Tibial artery (tissue), 4 donors: ENCODE data around the gene GRIK2.

Source experiments
- DNase-seq, 2 donors: peaks; one replicate each; pipeline ENCODE4 v3.0.0-alpha.2; 2019
- H3K27ac ChIP-seq, 2 donors: fragments of 200-600 bp; sonication (generic) in 1 of 2; 1 replicate in 1 of 2; 2 replicates in 1 of 2; pipeline ENCODE4 v1.5.1; 2018 to 2019; ENCODE audit warnings: mild to moderate bottlenecking in 1 of 2
- H3K27me3 ChIP-seq, 2 donors: fragments of 200-600 bp; sonication (generic) in 1 of 2; one replicate each; pipeline versions ENCODE4 v1.5.1 to v1.6.0; 2016 to 2019
- H3K36me3 ChIP-seq, 3 donors: fragments of 200-600 bp; sonication (generic) in 2 of 3; one replicate each; pipeline ENCODE4 v1.5.1; 2016 to 2019; ENCODE audit warnings: mild to moderate bottlenecking in 2 of 3
- H3K4me1 ChIP-seq, 4 donors: fragments of 200-600 bp; sonication (generic) in 2 of 4; 1 replicate in 3 of 4; 2 replicates in 1 of 4; pipeline ENCODE4 v1.5.1; 2016 to 2019
- H3K4me3 ChIP-seq, 2 donors: fragments of 200-600 bp; sonication (generic) in 1 of 2; 1 replicate in 1 of 2; 2 replicates in 1 of 2; pipeline ENCODE4 v1.5.1; 2018 to 2019; ENCODE audit warnings: mild to moderate bottlenecking in 2 of 2
- H3K9me3 ChIP-seq, 3 donors: fragments of 200-600 bp; sonication (generic) in 1 of 3; one replicate each; pipeline ENCODE4 v1.5.1; 2016 to 2019
- CTCF ChIP-seq, 2 experiments: fragments of 200-600 bp in 1 of 2; fragments of 450-650 bp in 1 of 2; IDR thresholded peaks; one replicate each; pipeline ENCODE4 v1.5.1; 2017 to 2019; ENCODE audit warnings: antibody characterized with exemption in 2 of 2, mild to moderate bottlenecking in 1 of 2, moderate library complexity in 1 of 2
- intact Hi-C: fragments of 100-400 bp; cut with DNase I; formaldehyde crosslinking; loops from one replicate; pipeline ENCODE4 v1.15.0; 2023; ENCODE audit warnings: low total_unique reads

Gene GRIK2

GRCh38 chr6:101703311-101703710 is 309.8 kb downstream of the GRIK2 start:
- Histone ChIP-seq H3K4me1 (no peaks in the 10 kb centered on the region), H3K4me3 (no peak overlapping the region), H3K27me3 (no peaks in the 10 kb centered on the region), H3K9me3 (no peaks in the 10 kb centered on the region), H3K36me3 (no peaks in the 10 kb centered on the region), H3K27ac (no peak overlapping the region)
- DNase-seq, result no peak
- TF ChIP-seq CTCF (IDR thresholded peaks at IDR 0.05), result no peak
- intact Hi-C loops, result no loop called here

GRCh38 chr6:101705866-101706265 is 312.4 kb downstream of the GRIK2 start:
- Histone ChIP-seq H3K9me3 (no peaks in the 10 kb centered on the region), H3K4me1 (no peaks in the 10 kb centered on the region), H3K4me3 (no peak overlapping the region), H3K36me3 (no peaks in the 10 kb centered on the region), H3K27ac (no peak overlapping the region), H3K27me3 (no peaks in the 10 kb centered on the region)
- TF ChIP-seq CTCF (IDR thresholded peaks at IDR 0.05), result no peak
- no peak for DNase-seq
- intact Hi-C loops, result no loop called here

GRCh38 chr6:101706576-101706975 is 313.1 kb downstream of the GRIK2 start:
- Histone ChIP-seq H3K4me3 (no peak overlapping the region), H3K9me3 (no peaks in the 10 kb centered on the region), H3K4me1 (no peaks in the 10 kb centered on the region), H3K27ac (no peak overlapping the region), H3K27me3 (no peaks in the 10 kb centered on the region), H3K36me3 (no peaks in the 10 kb centered on the region)
- no peak for DNase-seq
- intact Hi-C loops, result no loop called here
- no peak for TF ChIP-seq CTCF (IDR thresholded peaks at IDR 0.05)

GRCh38 chr6:101711518-101711917 is 318.0 kb downstream of the GRIK2 start:
- no peak overlapping the region for H3K4me3 ChIP-seq
- no peak for TF ChIP-seq CTCF (IDR thresholded peaks at IDR 0.05)
- DNase-seq, result no peak
- intact Hi-C loops, result no loop called here
- no peaks in the 10 kb centered on the region for H3K9me3 ChIP-seq
- H3K4me1 ChIP-seq, result no peaks in the 10 kb centered on the region
- H3K27ac ChIP-seq, result no peak overlapping the region
- H3K27me3 ChIP-seq, result no peaks in the 10 kb centered on the region
- H3K36me3 ChIP-seq, result no peaks in the 10 kb centered on the region

GRCh38 chr6:101716387-101716786 is 322.9 kb downstream of the GRIK2 start:
- no peaks in the 10 kb centered on the region for H3K27me3 ChIP-seq
- intact Hi-C loops, result no loop called here
- H3K4me3 ChIP-seq, result no peak overlapping the region
- TF ChIP-seq CTCF (IDR thresholded peaks at IDR 0.05), result no peak
- H3K4me1 ChIP-seq, result no peaks in the 10 kb centered on the region
- H3K27ac ChIP-seq, result no peak overlapping the region
- DNase-seq, result no peak
- H3K9me3 ChIP-seq, result no peaks in the 10 kb centered on the region
- H3K36me3 ChIP-seq, result no peaks in the 10 kb centered on the region

GRCh38 chr6:101716810-101717209 is 323.3 kb downstream of the GRIK2 start:
- DNase-seq, result no peak
- intact Hi-C loops, result no loop called here
- Histone ChIP-seq H3K4me1 (no peaks in the 10 kb centered on the region), H3K36me3 (no peaks in the 10 kb centered on the region), H3K27me3 (no peaks in the 10 kb centered on the region), H3K27ac (no peak overlapping the region), H3K4me3 (no peak overlapping the region), H3K9me3 (no peaks in the 10 kb centered on the region)
- no peak for TF ChIP-seq CTCF (IDR thresholded peaks at IDR 0.05)
